Measurements from ENCODE around the gene RAB5IF.

- TF ChIP-seq, protein P1, sequence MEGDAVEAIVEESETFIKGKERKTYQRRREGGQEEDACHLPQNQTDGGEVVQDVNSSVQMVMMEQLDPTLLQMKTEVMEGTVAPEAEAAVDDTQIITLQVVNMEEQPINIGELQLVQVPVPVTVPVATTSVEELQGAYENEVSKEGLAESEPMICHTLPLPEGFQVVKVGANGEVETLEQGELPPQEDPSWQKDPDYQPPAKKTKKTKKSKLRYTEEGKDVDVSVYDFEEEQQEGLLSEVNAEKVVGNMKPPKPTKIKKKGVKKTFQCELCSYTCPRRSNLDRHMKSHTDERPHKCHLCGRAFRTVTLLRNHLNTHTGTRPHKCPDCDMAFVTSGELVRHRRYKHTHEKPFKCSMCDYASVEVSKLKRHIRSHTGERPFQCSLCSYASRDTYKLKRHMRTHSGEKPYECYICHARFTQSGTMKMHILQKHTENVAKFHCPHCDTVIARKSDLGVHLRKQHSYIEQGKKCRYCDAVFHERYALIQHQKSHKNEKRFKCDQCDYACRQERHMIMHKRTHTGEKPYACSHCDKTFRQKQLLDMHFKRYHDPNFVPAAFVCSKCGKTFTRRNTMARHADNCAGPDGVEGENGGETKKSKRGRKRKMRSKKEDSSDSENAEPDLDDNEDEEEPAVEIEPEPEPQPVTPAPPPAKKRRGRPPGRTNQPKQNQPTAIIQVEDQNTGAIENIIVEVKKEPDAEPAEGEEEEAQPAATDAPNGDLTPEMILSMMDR (IDR thresholded peaks at IDR 0.05), result no peak
- TF ChIP-seq POLR2A (IDR thresholded peaks at IDR 0.05), result no peak
These were observed 41.9 kb downstream of the RAB5IF start for GRCh38 chr20:36647196-36648121.
